Mesothelial cell of epicardium (in vitro differentiated cells): ENCODE results near the gene EWSR1. TPM values are rescaled to one million over a fixed set of nuclear protein-coding genes. Genes with fewer than 3 reads are reported as not detected.

Experiments
- DNase-seq, 2 experiments: peaks; one replicate each; pipeline ENCODE4 v3.0.0; 2021; ENCODE audit warnings: low spot score in 2 of 2; ENCODE audit not compliant: unreplicated experiment in 2 of 2
- H3K27ac Mint-ChIP-seq: 2 replicates; pipeline ENCODE4 v1.8.0; 2021; ENCODE audit warnings: mixed read lengths
- H3K27me3 Mint-ChIP-seq: 2 replicates; pipeline ENCODE4 v1.8.0; 2021; ENCODE audit warnings: low read depth, mixed read lengths
- H3K36me3 Mint-ChIP-seq: 2 replicates; pipeline ENCODE4 v1.8.0; 2021; ENCODE audit warnings: mixed read lengths
- H3K4me1 Mint-ChIP-seq: 2 replicates; pipeline ENCODE4 v1.8.0; 2021; ENCODE audit warnings: mixed read lengths
- H3K4me3 Mint-ChIP-seq: 2 replicates; pipeline ENCODE4 v1.8.0; 2021; ENCODE audit warnings: mild to moderate bottlenecking, moderate library complexity, mixed read lengths
- H3K9me3 Mint-ChIP-seq: 2 replicates; pipeline ENCODE4 v1.8.0; 2021; ENCODE audit warnings: mixed read lengths
- CTCF ChIP-seq: fragments of 200-600 bp; sonication (generic); IDR thresholded peaks from one replicate; pipeline ENCODE4 v1.5.0; 2021; ENCODE audit warnings: antibody characterized with exemption; ENCODE audit not compliant: unreplicated experiment
- total RNA-seq: library from RNA; stranded (reverse); gene quantifications from 3 replicates; pipeline ENCODE4 v1.2.1, GENCODE V29; 2021

Gene EWSR1
- total RNA-seq, 1 donor from 2014 or later: 381 TPM

GRCh38 chr22:29267462-29267857 lies 608 bp upstream of the EWSR1 start:
- H3K36me3 Mint-ChIP-seq: peaks cover 3% of the 10 kb centered on the region
- H3K4me3 Mint-ChIP-seq: peak overlapping the region; percentile 92
- H3K27me3 Mint-ChIP-seq: no peaks in the 10 kb centered on the region
- peak overlapping the region; percentile 99 for H3K27ac Mint-ChIP-seq
- no peaks in the 10 kb centered on the region for H3K9me3 Mint-ChIP-seq
- H3K4me1 Mint-ChIP-seq: peaks cover 46% of the 10 kb centered on the region
- TF ChIP-seq CTCF: no peak
- no peak for DNase-seq

GRCh38 chr22:29268511-29269229 lies 602 bp downstream of the EWSR1 start:
- peaks cover 53% of the 10 kb centered on the region for H3K4me1 Mint-ChIP-seq
- no peak for DNase-seq
- H3K9me3 Mint-ChIP-seq: no peaks in the 10 kb centered on the region
- peak overlapping the region; percentile 99 for H3K27ac Mint-ChIP-seq
- no peaks in the 10 kb centered on the region for H3K27me3 Mint-ChIP-seq
- no peak for TF ChIP-seq CTCF
- H3K4me3 Mint-ChIP-seq: peak overlapping the region; percentile 92
- peaks cover 9% of the 10 kb centered on the region for H3K36me3 Mint-ChIP-seq

DNA sequence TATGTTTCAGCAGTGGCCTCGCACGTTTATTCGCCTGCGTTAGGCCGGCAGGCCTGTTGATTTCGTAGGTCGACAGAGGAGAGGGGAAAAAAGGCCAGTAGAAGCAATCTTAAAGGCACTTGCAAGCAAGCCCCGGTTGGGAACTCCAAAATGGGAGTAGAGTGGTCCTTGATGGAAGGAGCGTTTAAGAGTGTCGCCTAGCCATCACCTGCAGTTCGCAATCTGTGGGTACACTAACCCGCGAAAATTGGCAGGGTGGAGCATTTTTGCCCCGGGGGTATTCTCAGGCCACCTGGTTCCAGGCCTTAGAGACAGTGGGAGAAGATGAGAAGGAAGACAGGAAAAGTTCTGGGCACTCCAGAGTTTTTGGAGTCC lies 1.1 kb downstream of the EWSR1 start:
- Mint-ChIP-seq H3K9me3 (no peaks in the 10 kb centered on the region), H3K4me1 (peaks cover 53% of the 10 kb centered on the region), H3K4me3 (peak overlapping the region; percentile 92), H3K27ac (peak overlapping the region; percentile 96), H3K36me3 (peaks cover 12% of the 10 kb centered on the region), H3K27me3 (no peaks in the 10 kb centered on the region)
- no peak for TF ChIP-seq CTCF
- DNase-seq: no peak

DNA sequence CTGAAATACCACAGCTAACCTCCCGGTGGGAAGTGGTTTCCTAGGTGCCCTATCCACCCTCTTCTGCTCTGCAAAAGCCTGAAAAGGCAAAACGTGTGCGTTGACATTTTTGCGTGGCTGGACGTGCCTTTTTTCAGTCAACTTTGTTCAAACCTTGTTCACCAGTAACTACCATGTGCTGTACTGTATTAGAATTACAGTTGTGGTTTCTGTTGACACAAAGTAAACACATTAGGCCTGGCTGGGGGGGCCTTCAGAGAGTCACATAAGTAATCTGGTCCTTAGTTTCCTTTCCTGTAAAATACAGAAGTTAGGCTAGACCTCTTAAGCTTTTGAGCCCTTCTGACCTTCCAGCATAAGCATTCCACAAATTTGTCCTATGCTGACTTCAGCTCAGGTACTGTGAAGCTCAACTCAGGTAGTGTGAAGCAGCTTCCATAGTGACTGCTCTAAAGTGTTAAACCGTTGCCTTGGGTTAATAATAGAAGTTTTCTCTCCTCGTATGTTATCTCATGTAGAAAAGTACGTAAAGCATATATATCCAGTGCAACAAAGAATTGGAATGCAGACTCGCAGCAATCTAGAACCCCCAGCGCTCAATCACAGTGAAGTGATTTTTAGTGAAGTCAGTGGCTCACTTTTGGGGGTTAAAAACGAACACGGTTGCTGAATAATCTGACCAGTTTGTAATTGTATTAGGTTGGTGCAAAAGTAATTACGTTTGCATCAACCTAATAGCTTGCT lies 1.8 kb downstream of the EWSR1 start:
- Mint-ChIP-seq H3K4me1 (peaks cover 56% of the 10 kb centered on the region), H3K4me3 (peak overlapping the region; percentile 92), H3K9me3 (no peaks in the 10 kb centered on the region), H3K27me3 (no peaks in the 10 kb centered on the region), H3K27ac (peak overlapping the region; percentile 96), H3K36me3 (peaks cover 16% of the 10 kb centered on the region)
- no peak for DNase-seq
- TF ChIP-seq CTCF: no peak

DNA sequence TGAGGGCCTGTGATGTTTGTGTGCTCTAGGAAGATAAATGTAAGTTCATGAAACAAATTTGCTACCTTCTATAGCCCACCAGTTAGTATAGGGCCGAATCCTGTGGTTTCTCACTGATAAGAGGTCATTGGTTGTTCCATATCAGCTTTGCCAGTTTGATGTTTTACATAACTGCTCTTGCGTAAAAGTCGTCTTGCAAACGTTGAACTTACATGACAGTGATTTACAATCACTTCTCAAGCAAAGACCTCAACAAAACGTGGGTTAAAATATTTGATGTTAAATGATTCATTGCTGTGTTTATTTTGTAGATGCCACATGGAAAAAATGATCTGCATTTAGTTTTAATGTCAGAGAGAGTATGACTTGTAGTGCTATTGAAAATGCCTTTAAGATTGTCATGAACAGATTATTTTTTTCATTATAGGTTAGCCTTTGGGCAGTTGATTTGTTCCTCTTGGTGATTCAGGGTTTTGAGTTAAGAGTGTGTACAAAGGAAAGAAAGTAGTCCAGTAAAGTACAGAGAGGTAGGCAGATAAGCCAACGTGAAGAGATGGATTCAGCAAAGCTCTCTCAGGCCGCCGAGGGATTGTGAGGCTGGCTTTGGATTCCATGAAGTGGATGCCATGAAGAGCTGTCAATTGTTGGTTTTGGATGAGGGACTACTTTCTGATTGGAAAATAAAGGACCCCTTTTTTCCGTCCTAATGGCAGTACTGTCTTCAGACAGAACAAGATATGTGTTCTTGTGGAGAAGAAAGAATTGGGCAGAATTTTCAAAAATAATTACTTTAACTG lies 2.6 kb downstream of the EWSR1 start:
- Mint-ChIP-seq H3K27ac (peak overlapping the region; percentile 76), H3K27me3 (no peaks in the 10 kb centered on the region), H3K4me1 (peaks cover 62% of the 10 kb centered on the region), H3K9me3 (no peaks in the 10 kb centered on the region), H3K36me3 (peaks cover 22% of the 10 kb centered on the region), H3K4me3 (peak overlapping the region; percentile 92)
- DNase-seq: no peak
- no peak for TF ChIP-seq CTCF
